ENCODE results near the gene ZNF474.

The ZNF474 gene

DNA sequence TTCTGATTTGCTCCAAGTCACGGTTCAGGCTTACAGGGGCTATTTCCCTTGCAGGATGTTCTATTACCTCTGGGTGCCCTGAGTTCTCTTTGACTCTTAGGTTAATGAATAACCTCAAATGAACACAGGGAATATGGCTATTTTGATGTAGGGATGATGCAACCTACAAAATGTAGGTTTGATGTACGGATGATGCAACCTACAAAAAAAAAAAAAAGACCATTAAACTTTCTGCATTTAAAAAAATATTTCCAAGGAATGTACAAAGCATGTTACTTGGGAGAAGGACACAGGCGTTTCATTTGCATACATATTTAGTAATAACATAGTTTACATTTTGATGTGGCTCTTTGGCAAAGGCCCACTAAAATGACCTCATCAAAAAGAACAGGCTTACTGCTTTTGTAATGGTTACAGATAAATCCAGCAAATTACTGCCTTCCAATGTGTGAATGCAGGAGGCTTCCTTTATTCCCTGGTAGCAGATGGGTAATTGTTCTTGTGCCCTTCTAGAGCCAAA is 36.3 kb downstream of the ZNF474 start:
- no peak overlapping the region for H3K27ac ChIP-seq (ENCODE audit: low read depth, low read length)
- H3K27me3 ChIP-seq (ENCODE audit: low read length) = no peaks in the 10 kb centered on the region
- no peak overlapping the region for H2AFZ ChIP-seq (ENCODE audit: low read depth, low read length, severe bottlenecking)
- no peak overlapping the region for H3K4me3 ChIP-seq (ENCODE audit: insufficient read depth, low read length, poor library complexity, severe bottlenecking)
- H3F3A ChIP-seq (ENCODE audit: insufficient read depth) = no peaks in the 10 kb centered on the region
- no peaks in the 10 kb centered on the region for H3K79me2 ChIP-seq (ENCODE audit: insufficient read depth, low read length)
- H4K20me1 ChIP-seq (ENCODE audit: low read depth, low read length) = no peaks in the 10 kb centered on the region
- no peaks in the 10 kb centered on the region for H3K36me3 ChIP-seq (ENCODE audit: low read length)
- no peak overlapping the region for H3K9ac ChIP-seq (ENCODE audit: low read length)
- H3K9me3 ChIP-seq (ENCODE audit: insufficient read depth, low read length) = no peaks in the 10 kb centered on the region
- H3K9me2 ChIP-seq (replicated peaks; ENCODE audit: insufficient read depth, low read length) = no peaks in the 10 kb centered on the region
- TF ChIP-seq, protein P1, sequence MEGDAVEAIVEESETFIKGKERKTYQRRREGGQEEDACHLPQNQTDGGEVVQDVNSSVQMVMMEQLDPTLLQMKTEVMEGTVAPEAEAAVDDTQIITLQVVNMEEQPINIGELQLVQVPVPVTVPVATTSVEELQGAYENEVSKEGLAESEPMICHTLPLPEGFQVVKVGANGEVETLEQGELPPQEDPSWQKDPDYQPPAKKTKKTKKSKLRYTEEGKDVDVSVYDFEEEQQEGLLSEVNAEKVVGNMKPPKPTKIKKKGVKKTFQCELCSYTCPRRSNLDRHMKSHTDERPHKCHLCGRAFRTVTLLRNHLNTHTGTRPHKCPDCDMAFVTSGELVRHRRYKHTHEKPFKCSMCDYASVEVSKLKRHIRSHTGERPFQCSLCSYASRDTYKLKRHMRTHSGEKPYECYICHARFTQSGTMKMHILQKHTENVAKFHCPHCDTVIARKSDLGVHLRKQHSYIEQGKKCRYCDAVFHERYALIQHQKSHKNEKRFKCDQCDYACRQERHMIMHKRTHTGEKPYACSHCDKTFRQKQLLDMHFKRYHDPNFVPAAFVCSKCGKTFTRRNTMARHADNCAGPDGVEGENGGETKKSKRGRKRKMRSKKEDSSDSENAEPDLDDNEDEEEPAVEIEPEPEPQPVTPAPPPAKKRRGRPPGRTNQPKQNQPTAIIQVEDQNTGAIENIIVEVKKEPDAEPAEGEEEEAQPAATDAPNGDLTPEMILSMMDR (IDR thresholded peaks at IDR 0.05; ENCODE audit: insufficient read depth, low read length, poor library complexity, severe bottlenecking) = no peak
- TF ChIP-seq EZH2phosphoT487 (conservative IDR thresholded peaks at IDR 0.05; ENCODE audit: low read length) = no peak
- H3K4me2 ChIP-seq (ENCODE audit: low read depth, low read length, poor library complexity, severe bottlenecking) = no peak overlapping the region

DNA sequence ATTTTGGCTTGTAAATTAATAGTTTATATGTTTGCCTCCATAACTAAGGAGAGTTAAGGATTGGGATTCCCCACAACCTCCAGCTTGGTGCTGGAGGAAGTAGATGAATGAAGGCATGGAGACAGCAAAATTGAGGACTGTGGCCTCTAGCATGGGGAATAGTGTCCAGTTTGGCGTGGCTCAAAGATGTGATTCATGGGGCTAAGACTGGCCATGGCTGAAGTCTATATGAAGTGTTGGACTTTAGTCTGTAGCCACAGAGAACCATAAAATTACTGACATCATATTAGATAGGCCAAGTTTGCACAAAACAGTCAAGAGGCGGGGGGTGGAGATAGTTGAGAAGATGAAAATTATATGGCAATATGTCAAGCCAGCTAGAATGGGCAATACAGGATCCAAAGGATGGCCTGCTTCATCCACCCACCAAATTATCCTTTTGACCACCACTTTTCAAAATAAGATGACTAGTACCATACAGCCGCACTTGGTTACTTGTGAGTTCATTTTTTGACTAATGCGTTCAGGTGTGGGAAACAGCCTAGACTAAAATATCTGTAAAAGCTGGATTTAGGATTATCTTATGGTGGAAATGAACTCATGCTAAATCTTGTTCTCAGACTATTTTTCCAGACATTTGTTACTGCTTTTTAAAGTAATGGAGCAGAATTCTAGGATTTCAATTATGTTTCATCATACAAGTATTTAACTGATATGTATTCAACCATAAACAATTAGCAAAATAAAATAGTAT is 40.2 kb downstream of the ZNF474 start:
- H4K20me1 ChIP-seq (ENCODE audit: low read depth, low read length) = no peaks in the 10 kb centered on the region
- no peaks in the 10 kb centered on the region for H3K79me2 ChIP-seq (ENCODE audit: insufficient read depth, low read length)
- H3K4me3 ChIP-seq (ENCODE audit: insufficient read depth, low read length, poor library complexity, severe bottlenecking) = no peak overlapping the region
- no peaks in the 10 kb centered on the region for H3F3A ChIP-seq (ENCODE audit: insufficient read depth)
- no peak overlapping the region for H3K9ac ChIP-seq (ENCODE audit: low read length)
- no peak overlapping the region for H3K27ac ChIP-seq (ENCODE audit: low read depth, low read length)
- H3K36me3 ChIP-seq (ENCODE audit: low read length) = no peaks in the 10 kb centered on the region
- no peaks in the 10 kb centered on the region for H3K9me2 ChIP-seq (replicated peaks; ENCODE audit: insufficient read depth, low read length)
- TF ChIP-seq EZH2phosphoT487 (conservative IDR thresholded peaks at IDR 0.05; ENCODE audit: low read length) = no peak
- TF ChIP-seq, protein P1 (IDR thresholded peaks at IDR 0.05; ENCODE audit: insufficient read depth, low read length, poor library complexity, severe bottlenecking) = no peak
- H2AFZ ChIP-seq (ENCODE audit: low read depth, low read length, severe bottlenecking) = no peak overlapping the region
- no peaks in the 10 kb centered on the region for H3K27me3 ChIP-seq (ENCODE audit: low read length)
- no peaks in the 10 kb centered on the region for H3K9me3 ChIP-seq (ENCODE audit: insufficient read depth, low read length)
- H3K4me2 ChIP-seq (ENCODE audit: low read depth, low read length, poor library complexity, severe bottlenecking) = no peak overlapping the region

DNA sequence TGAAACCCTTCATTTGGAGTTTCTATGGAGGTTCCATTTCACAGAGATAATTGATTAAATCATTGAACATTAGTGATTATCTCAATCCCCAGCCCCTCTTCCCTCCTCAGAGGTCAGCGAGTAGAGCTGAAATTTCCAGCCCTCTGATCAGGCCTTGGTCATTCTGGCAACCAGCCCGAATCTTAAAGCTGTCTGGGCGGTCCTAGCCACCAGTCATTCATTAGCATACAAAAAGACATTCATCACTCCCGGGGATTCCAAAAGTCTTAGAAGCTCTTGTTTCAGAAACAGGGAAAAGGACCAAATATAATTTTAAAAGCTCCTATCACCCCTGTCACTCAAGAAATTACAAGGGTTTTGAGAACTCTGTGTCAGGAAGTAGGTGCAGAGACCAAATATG is 41.3 kb downstream of the ZNF474 start:
- Histone ChIP-seq H3K27me3 (ENCODE audit: low read length) (no peaks in the 10 kb centered on the region), H3K9me3 (ENCODE audit: insufficient read depth, low read length) (no peaks in the 10 kb centered on the region), H3K9me2 (replicated peaks; ENCODE audit: insufficient read depth, low read length) (no peaks in the 10 kb centered on the region), H4K20me1 (ENCODE audit: low read depth, low read length) (no peaks in the 10 kb centered on the region), H3K79me2 (ENCODE audit: insufficient read depth, low read length) (no peaks in the 10 kb centered on the region), H3K4me3 (ENCODE audit: insufficient read depth, low read length, poor library complexity, severe bottlenecking) (no peak overlapping the region), H3K27ac (ENCODE audit: low read depth, low read length) (no peak overlapping the region), H3F3A (ENCODE audit: insufficient read depth) (no peaks in the 10 kb centered on the region), H3K9ac (ENCODE audit: low read length) (no peak overlapping the region), H3K4me2 (ENCODE audit: low read depth, low read length, poor library complexity, severe bottlenecking) (no peak overlapping the region), H2AFZ (ENCODE audit: low read depth, low read length, severe bottlenecking) (no peak overlapping the region), H3K36me3 (ENCODE audit: low read length) (no peaks in the 10 kb centered on the region)
- TF ChIP-seq, protein P1 (IDR thresholded peaks at IDR 0.05; ENCODE audit: insufficient read depth, low read length, poor library complexity, severe bottlenecking) = no peak
- no peak for TF ChIP-seq EZH2phosphoT487 (conservative IDR thresholded peaks at IDR 0.05; ENCODE audit: low read length)
